Transverse colon (tissue), 4 donors: ENCODE data around the gene METTL5. TPM values are rescaled to one million over a fixed set of nuclear protein-coding genes. Genes with fewer than 3 reads are reported as not detected.
"Not testable (repeated sequence)": the region's sequence is repeated elsewhere in the genome, so short reads cannot be mapped to it uniquely, and the experiment has no call there.

Experiments used
- DNase-seq: peaks from one replicate; pipeline ENCODE4 v3.0.0-alpha.2; 2019
- H3K27ac ChIP-seq, 4 donors: fragments of 200-600 bp; sonication (generic); 2 replicates each; pipeline ENCODE4 v1.5.1; 2016 to 2018; ENCODE audit warnings: inconsistent platforms in 4 of 4
- H3K27me3 ChIP-seq: fragments of 200-600 bp; sonication (generic); 2 replicates; pipeline ENCODE4 v1.5.1; 2017; ENCODE audit warnings: inconsistent platforms
- H3K36me3 ChIP-seq, 4 donors: fragments of 200-600 bp; sonication (generic); 2 replicates each; pipeline ENCODE4 v1.5.1; 2017 to 2019; ENCODE audit warnings: inconsistent platforms in 4 of 4
- H3K4me1 ChIP-seq, 4 donors: fragments of 200-600 bp; sonication (generic); 2 replicates each; pipeline ENCODE4 v1.5.1; 2017 to 2020; ENCODE audit warnings: inconsistent platforms in 4 of 4
- H3K4me3 ChIP-seq, 4 donors: fragments of 200-600 bp; sonication (generic); 1 replicate in 1 of 4; 2 replicates in 3 of 4; pipeline versions ENCODE4 v1.5.1 to v1.6.1; 2017 to 2019; ENCODE audit warnings: inconsistent platforms in 4 of 4
- H3K9me3 ChIP-seq, 2 donors: fragments of 200-600 bp; sonication (generic); 2 replicates each; pipeline ENCODE4 v1.5.1; 2017 to 2019; ENCODE audit warnings: inconsistent platforms in 2 of 2
- CTCF ChIP-seq, 5 experiments: fragments of 200-600 bp in 3 of 5; fragments of 450-650 bp in 2 of 5; sonication (generic) in 3 of 5; IDR thresholded peaks; 1 replicate in 2 of 5; 2 replicates in 3 of 5; pipeline ENCODE4 v1.5.1; 2016 to 2017; ENCODE audit warnings: antibody characterized with exemption in 5 of 5, inconsistent platforms in 3 of 5, mild to moderate bottlenecking in 2 of 5, moderate library complexity in 1 of 5
- EP300 ChIP-seq: sonication (generic); formaldehyde crosslinking; IDR thresholded peaks from one replicate; pipeline ENCODE4 v1.6.1; 2017; ENCODE audit warnings: antibody characterized with exemption, low read depth
- POLR2A ChIP-seq: fragments of 450-650 bp; IDR thresholded peaks from one replicate; pipeline ENCODE4 v1.6.1; 2016; ENCODE audit warnings: antibody characterized with exemption, mild to moderate bottlenecking, moderate library complexity
- POLR2AphosphoS5 ChIP-seq, 3 donors: sonication (generic); formaldehyde crosslinking; IDR thresholded peaks; one replicate each; pipeline ENCODE4 v1.6.1; 2016; ENCODE audit warnings: antibody characterized with exemption in 3 of 3
- WGBS, 2 donors: methylation state at CpG; one replicate each; pipeline ENCODE4 v1.1.5; 2018; ENCODE audit warnings: low coverage in 1 of 2; 5-methylcytosine and 5-hydroxymethylcytosine counted together
- in situ Hi-C, 4 donors: fragments of 200-750 bp; cut with MboI; loops; one replicate each; pipeline versions ENCODE4 v1.15.0 to v1.15.1; 2017; ENCODE audit warnings: low sequenced_read_pairs in 3 of 4, low pct_ligation_motif_present in 1 of 4, low pct_unique_long_range_greater_than_20kb in 1 of 4
- intact Hi-C: fragments of 100-400 bp; cut with DNase I; formaldehyde crosslinking; loops from one replicate; pipeline ENCODE4 v1.15.1; 2023; ENCODE audit warnings: low total_unique reads
- total RNA-seq, 4 donors: library from RNA; depleted of rRNA; stranded (reverse); fragments of >200 nt; gene quantifications; one replicate each; pipeline ENCODE4 v1.1.0, GENCODE V29; 2016

The METTL5 gene
- total RNA-seq, 4 donors from 2014 or later: 10.5 to 35.7 (median 34.1) TPM; not detected in 1

DNA sequence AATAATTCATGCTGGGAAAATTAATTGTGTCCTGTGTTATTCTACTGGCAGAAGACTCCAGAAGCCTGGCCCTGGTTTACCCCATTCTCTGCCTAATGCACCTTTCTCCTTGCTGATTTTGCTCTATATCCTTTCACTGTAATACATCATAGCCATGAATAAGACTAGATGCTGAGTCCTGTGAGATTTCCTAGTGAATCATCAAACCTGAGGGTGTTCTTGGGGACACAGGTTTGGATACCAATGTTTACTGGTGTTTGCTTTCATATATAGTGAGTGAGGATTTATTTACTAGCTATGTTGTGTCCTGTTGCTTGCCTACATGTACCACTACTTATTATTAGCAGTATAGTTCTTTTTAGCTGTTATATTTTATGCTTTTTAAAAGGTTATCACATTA lies 6.5 kb downstream of the METTL5 start:
- no peak overlapping the region for H3K4me3 ChIP-seq
- no peak overlapping the region for H3K27ac ChIP-seq
- no peak for DNase-seq
- intact Hi-C loops (no loop called here), in situ Hi-C loops (no loop called here)
- H3K9me3 ChIP-seq: no peaks in the 10 kb centered on the region
- H3K36me3 ChIP-seq: peaks cover 0 to 32% (median 7%) of the 10 kb centered on the region in 4 donors
- no peaks in the 10 kb centered on the region for H3K27me3 ChIP-seq
- TF ChIP-seq CTCF (IDR thresholded peaks at IDR 0.05) (no peak), EP300 (no peak), POLR2A (no peak), POLR2AphosphoS5 (IDR thresholded peaks at IDR 0.05) (no peak)
- peaks cover 4 to 9% (median 7%) of the 10 kb centered on the region in 4 donors for H3K4me1 ChIP-seq

- H3K4me3 ChIP-seq, in situ Hi-C loops, H3K4me1 ChIP-seq, H3K27ac ChIP-seq, DNase-seq, H3K9me3 ChIP-seq, H3K27me3 ChIP-seq, intact Hi-C loops: not testable (repeated sequence)
- 97 to 100% methylated on average over 4 to 6 of the region's 6 CpGs for WGBS, 2 donors
- H3K36me3 ChIP-seq: peaks cover 0 to 41% (median 11%) of the 10 kb centered on the region in 4 donors
These were observed 7.3 kb downstream of the METTL5 start for GRCh38 chr2:169817369-169817768.

DNA sequence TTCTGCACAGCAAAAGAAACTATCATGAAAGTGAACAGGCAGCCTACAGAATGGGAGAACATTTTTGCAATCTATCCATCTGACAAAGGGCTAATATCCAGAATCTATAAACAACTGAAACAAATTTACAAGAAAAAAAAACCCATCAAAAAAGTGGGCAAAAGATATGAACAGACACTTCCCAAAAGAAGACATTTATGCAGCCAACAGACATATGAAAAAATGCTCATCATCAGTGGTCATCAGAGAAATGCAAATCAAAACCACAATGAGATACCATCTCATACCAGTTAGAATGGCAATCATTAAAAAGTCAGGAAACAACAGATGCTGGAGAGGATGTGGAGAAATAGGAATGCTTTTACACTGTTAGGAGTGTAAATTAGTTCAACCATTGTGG lies 7.7 kb downstream of the METTL5 start:
- in situ Hi-C loops, H3K27ac ChIP-seq, intact Hi-C loops, H3K27me3 ChIP-seq, DNase-seq, H3K4me1 ChIP-seq, H3K9me3 ChIP-seq, H3K4me3 ChIP-seq: not testable (repeated sequence)
- H3K36me3 ChIP-seq: peaks cover 0 to 45% (median 13%) of the 10 kb centered on the region in 4 donors

GRCh38 chr2:169815849-169816248 lies 8.9 kb downstream of the METTL5 start:
- no peak for DNase-seq
- in situ Hi-C loops (no loop called here), intact Hi-C loops (no loop called here)
- Histone ChIP-seq H3K36me3 (peaks cover 0 to 56% (median 19%) of the 10 kb centered on the region in 4 donors), H3K4me1 (no peaks in the 10 kb centered on the region), H3K9me3 (no peaks in the 10 kb centered on the region), H3K27me3 (no peaks in the 10 kb centered on the region), H3K4me3 (no peak overlapping the region), H3K27ac (no peak overlapping the region)
- 40 to 58% methylated on average over 1 of the region's 1 CpG for WGBS, 2 donors
- TF ChIP-seq POLR2AphosphoS5 (IDR thresholded peaks at IDR 0.05) (no peak), CTCF (IDR thresholded peaks at IDR 0.05) (no peak), POLR2A (no peak), EP300 (no peak)

- Histone ChIP-seq H3K27me3 (no peaks in the 10 kb centered on the region), H3K27ac (no peak overlapping the region), H3K9me3 (no peaks in the 10 kb centered on the region), H3K4me1 (peaks cover 0 to 11% (median 0%) of the 10 kb centered on the region in 4 donors), H3K36me3 (peaks cover 0 to 86% (median 40%) of the 10 kb centered on the region in 4 donors), H3K4me3 (no peak overlapping the region)
- in situ Hi-C loops (no loop called here), intact Hi-C loops (no loop called here)
- no peak for DNase-seq
- 84 to 87% methylated on average over 4 of the region's 4 CpGs for WGBS, 2 donors
- TF ChIP-seq POLR2A (no peak), CTCF (IDR thresholded peaks at IDR 0.05) (no peak), POLR2AphosphoS5 (IDR thresholded peaks at IDR 0.05) (no peak), EP300 (no peak)
These were observed 16.5 kb downstream of the METTL5 start for GRCh38 chr2:169808221-169808620.
